ENCODE measurements around the gene SOAT2.
A peak's percentile ranks its signal among the peaks of the same experiment; 100 is the strongest.
"Not testable (repeated sequence)": the region's sequence is repeated elsewhere in the genome, so short reads cannot be mapped to it uniquely, and the experiment has no call there.

The SOAT2 gene

GRCh38 chr12:53133722-53134121 is 30.4 kb downstream of the SOAT2 start:
- no peak for DNase-seq (ENCODE audit: low read depth in 2 of 2)

GRCh38 chr12:53143355-53143754 is 40.1 kb downstream of the SOAT2 start:
- no peak for DNase-seq (ENCODE audit: low read depth in 2 of 2)

- DNase-seq (ENCODE audit: low read depth in 2 of 2) = no peak
Measured at GRCh38 chr12:53145383-53146260, 42.3 kb downstream of the SOAT2 start.

GRCh38 chr12:53147181-53147580 is 43.9 kb downstream of the SOAT2 start:
- no peak for DNase-seq (ENCODE audit: low read depth in 2 of 2)

GRCh38 chr12:53147653-53148052 is 44.4 kb downstream of the SOAT2 start:
- no peak for DNase-seq (ENCODE audit: low read depth in 2 of 2)

GRCh38 chr12:53151039-53151438 is 47.8 kb downstream of the SOAT2 start:
- no peak for DNase-seq (ENCODE audit: low read depth in 2 of 2)

- DNase-seq (ENCODE audit: low read depth in 2 of 2) = no peak
Measured at GRCh38 chr12:53152390-53152789, 49.1 kb downstream of the SOAT2 start.

- peak; percentile 77 to 87 for DNase-seq (ENCODE audit: low read depth in 2 of 2)
Measured at GRCh38 chr12:53159195-53159839, 56.0 kb downstream of the SOAT2 start.

GRCh38 chr12:53160000-53160399 is 56.7 kb downstream of the SOAT2 start:
- DNase-seq (ENCODE audit: low read depth in 2 of 2) = no peak

- DNase-seq (ENCODE audit: low read depth in 2 of 2) = no peak
Measured at GRCh38 chr12:53160673-53161072, 57.4 kb downstream of the SOAT2 start.

- no peak for DNase-seq (ENCODE audit: low read depth in 2 of 2)
Measured at GRCh38 chr12:53161119-53161911, 58.0 kb downstream of the SOAT2 start.

- DNase-seq (ENCODE audit: low read depth in 2 of 2) = not testable (repeated sequence)
Measured at GRCh38 chr12:53163008-53163407, 59.7 kb downstream of the SOAT2 start.

- DNase-seq (ENCODE audit: low read depth in 2 of 2) = no peak
Measured at GRCh38 chr12:53166837-53167236, 63.6 kb downstream of the SOAT2 start.

GRCh38 chr12:53169644-53170043 is 66.4 kb downstream of the SOAT2 start:
- DNase-seq (ENCODE audit: low read depth in 2 of 2) = no peak

GRCh38 chr12:53170215-53170614 is 66.9 kb downstream of the SOAT2 start:
- DNase-seq (ENCODE audit: low read depth in 2 of 2) = no peak

- no peak for DNase-seq (ENCODE audit: low read depth in 2 of 2)
Measured at GRCh38 chr12:53170876-53171724, 67.8 kb downstream of the SOAT2 start.

- DNase-seq (ENCODE audit: low read depth in 2 of 2) = no peak
Measured at GRCh38 chr12:53171725-53172329, 68.5 kb downstream of the SOAT2 start.

- no peak for DNase-seq (ENCODE audit: low read depth in 2 of 2)
Measured at GRCh38 chr12:53172352-53172751, 69.1 kb downstream of the SOAT2 start.

- DNase-seq (ENCODE audit: low read depth in 2 of 2) = no peak
Measured at GRCh38 chr12:53173085-53173715, 69.9 kb downstream of the SOAT2 start.
